HG03558 (cell line): ENCODE measurements around the gene TEX261.

Experiments used
- ATAC-seq: cut with Tn5 transposase; IDR thresholded peaks from one replicate; pipeline ENCODE4 v1.9.1; 2021; ENCODE audit warnings: moderate number of reproducible peaks; ENCODE audit not compliant: unreplicated experiment; ENCODE audit errors: extremely low read depth

Gene TEX261

DNA sequence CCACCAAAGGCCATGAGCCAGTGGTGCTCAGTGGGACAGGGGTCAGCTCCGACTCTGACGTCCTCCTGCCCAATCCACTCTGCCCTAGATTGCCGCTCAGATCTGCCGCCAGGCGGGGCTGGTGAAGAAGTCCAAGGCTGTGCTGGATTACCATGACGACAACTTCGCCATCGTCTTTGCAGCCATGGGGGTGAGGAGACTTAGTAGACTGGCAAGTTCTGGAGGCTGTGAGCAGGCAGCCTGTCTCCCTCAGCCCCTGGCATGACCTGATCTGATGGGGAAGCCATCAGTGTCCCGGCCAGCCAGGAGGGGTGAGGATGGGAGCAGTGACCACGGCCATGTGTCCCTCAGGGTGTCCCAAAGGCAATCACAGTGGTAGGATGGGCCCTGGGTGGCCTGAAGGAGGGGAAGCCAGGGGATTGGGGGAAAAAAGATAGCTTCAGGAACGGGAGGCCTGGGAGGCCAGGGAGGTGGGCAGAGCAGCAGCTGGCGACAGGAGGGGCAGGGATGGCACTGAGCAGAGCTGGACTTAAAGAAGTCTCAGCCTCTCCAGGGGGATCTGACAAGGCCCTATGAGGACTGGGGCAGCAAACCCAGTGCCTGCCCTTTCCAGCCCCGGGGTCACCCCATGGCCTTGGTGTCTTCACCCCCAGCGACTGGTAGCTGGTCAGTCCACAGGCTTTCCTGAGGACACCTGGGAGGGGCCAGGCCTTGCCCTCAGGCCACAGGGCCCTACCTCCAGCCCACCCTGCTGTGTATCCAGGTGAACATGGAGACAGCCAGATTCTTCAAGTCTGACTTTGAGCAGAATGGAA lies 33.6 kb downstream of the TEX261 start:
- ATAC-seq: no peak

DNA sequence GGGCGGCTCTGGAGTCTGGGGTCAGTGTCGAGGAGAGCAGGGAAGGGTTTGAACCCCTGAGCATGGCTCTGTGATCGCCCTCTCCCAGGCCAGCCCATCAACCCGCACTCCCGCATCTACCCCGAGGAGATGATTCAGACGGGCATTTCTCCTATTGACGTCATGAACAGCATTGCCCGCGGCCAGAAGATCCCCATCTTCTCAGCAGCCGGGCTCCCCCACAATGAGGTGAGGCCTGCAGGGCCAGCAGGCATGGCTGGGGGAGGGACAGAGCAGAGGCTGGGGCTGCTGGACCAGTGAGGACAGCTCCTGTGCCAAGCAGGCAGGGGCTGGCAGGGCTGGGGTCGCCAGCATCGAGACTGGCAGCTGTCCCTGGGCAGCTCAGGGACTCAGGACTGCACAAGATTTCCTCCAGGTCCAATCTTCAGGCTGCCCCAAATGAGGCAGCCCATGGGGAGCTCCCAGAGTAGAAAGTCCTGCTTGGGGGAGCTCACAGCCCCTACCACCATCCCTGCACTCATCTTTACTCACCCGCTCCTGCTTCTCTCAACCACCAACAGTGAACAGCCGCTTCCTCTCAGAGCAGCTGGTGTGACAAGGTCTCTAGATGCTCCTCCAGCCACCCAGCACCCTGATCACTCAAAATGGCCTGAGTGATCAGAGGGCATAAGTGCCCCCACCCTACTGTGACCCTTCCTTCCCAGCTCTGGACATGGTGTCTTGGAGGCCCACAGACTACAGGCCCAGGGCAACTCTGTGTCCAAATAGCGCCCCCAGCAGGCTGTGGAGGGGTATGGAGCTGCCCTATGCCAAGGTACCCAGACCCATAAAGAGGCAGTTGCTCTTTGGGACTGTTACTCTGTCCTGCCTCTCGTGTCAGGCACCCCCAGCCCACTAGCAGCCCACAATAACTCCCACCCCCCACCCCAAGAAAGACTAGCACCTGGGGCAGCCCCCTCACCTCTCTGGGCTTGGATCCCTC lies 34.5 kb downstream of the TEX261 start:
- no peak for ATAC-seq

DNA sequence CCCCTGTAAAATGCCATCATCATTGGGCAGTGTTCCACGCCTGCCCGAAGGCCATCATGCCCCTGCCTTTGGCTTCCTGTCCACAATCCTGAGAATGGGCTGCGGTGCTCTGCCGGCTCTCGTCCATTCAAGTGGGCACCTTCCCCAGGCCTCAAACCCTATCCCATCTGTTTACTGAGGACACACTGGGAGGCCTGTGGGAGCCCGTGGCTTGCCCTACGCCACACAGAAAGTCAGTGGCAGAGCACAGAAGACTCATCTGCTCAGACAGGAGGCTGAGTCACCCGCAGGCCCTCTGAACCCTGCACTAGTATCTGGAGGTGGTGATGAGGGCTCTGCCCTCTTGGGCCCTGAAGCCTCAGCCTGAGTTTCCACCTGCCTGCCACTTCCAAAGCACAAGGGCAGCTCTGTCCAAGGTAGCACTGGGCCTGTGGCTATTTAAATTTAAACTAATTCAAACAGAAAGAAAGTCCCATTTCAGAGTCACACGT lies 35.4 kb downstream of the TEX261 start:
- no peak for ATAC-seq

DNA sequence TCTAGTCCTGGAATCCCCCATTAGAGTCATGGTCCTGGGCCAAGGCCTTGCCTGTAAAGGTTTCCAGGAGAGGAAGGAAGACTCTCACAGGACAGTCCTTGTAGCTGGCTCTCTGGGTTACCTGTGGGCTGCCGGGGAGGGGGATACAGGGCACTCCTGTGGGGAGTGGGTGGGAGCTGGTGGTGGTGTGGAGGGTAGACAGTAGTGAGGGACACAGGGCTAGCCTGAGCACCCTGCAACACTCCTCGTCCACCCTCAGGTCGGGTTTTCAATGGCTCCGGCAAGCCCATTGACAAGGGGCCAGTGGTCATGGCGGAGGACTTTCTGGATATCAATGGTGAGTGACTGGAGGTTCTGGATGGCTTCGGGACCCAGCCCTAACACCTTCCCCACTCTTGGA lies 35.9 kb downstream of the TEX261 start:
- no peak for ATAC-seq

DNA sequence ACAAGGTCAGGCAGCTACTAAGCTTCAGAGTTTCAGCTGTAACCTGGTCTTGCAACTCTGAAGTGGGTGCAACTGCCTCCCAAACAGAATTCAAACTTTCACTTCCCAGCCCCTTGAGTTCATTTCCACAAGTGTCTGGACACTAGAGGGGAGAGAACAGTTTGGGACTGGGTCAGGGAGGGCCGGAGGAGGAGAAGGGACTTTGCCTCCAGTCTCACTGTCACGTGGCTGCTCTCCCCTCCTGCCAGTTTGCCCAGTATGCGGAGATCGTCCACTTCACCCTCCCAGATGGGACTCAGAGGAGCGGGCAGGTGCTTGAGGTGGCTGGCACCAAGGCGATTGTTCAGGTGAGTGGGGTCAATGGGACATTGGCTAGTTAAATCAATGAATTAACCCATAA lies 36.9 kb downstream of the TEX261 start:
- no peak for ATAC-seq

DNA sequence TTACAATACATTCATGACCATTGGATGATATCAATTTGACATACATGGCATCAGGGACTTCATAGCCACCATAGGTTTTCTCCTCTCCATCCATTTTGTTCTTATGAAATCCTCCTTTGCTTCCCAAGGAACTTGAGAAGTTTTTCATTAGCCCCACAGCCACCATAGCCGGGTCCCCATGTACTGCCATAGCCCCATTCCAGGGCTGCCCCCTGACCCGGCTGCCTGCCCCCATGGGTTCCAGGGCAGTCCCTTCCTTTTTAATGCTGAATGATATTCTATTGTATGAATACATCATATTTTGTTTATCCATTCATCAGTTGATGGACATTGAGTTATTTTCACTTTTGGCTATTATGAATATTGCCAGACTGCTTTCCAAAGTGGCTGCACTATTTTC lies 38.5 kb downstream of the TEX261 start:
- no peak for ATAC-seq

DNA sequence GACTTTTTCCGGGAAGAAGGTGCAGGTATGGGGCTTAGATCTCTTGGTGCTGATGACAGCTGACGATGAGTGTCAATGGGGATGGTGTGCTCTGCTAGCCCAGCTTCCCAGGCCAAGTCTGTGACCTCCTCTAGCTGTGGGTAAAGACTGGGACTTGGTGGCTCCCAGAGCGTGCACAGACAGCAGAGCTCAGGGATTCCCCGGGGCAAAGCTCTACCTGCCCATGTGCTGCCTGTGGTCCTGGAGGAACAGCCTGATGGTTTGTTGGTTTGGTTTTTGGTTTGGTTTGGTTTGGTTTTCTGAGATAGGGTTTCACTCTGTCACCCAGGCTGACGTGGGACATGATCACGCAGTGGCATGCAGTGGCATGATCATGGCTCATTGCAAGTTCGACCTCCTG lies 39.8 kb downstream of the TEX261 start:
- ATAC-seq: no peak

DNA sequence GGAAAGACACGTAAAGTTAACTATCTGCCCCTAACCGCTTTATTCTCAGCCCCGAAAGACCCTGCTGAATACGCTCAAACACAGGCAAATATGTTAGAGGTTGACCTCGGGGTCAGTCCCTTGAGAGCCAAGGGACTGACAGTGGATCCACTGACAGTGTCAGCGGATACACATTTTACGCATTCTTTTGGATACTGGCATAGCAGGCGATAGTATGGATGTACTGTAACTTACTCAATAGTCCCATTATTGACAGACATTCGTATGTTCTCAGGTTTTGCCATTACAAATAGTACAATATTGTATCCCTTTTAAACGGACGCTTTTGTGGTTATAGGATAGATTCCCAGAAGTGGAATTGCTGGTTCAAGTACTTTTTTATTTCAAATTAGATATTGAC lies 45.6 kb downstream of the TEX261 start:
- no peak for ATAC-seq

DNA sequence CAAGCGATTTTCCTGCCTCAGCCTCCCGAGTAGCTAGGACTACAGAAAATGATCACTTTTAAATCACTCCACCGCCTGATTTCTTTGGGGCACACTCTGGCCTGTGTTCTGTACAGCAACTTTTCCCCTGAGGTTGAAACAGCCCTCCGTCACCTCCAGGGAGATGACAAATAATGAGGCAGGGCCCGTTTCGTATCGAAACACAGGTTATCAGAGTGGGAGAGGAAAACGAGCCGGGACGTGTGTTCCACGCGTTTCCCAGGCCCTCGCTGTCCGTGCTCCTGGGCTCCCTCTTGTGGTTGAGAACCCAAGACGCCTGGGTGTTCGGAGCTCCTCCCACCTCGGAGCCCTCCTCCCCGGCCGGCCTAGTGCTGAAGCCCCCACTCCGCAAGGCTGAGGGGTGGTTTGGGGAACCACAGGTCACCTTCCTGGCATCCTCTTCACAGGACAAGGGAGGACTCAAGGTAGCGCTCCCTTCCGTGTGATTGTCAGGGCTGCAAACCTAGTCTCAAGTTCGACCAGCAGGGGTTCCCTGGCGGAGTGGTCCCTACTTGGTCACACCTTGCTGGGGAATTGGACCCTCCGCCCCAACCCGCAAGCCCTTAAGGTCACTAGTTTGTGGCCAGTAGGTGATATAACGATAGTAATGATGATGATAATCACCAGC lies 46.2 kb downstream of the TEX261 start:
- no peak for ATAC-seq

DNA sequence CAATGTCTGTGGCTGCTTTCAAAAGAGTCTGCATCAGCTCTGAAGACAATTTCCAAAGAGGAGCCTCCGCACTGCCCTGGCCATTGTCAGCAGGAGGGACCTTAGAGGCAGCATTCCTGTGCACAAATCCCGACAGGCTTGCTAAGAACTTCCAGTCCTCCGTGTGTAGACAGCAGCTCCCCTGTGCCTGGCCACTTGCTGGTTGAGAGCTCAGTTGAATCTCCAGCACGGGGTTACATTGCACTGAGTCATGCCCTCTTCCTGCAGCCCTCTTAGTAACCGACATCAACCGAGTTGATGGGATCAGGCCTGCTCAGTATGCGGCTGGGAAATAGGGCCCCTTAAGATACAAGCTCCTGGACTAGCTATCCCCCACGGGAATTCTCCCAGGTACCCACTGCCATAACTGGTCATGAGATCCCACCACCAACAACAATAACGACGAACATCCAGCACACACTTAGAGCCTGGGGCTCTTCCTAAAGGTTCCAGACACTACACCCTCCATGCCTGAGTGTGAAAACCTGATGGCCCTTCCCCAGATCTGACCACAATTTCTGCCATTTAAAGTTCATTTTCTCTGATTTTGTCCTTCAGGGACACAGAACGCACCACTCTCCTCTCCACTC lies 47.0 kb downstream of the TEX261 start:
- no peak for ATAC-seq

DNA sequence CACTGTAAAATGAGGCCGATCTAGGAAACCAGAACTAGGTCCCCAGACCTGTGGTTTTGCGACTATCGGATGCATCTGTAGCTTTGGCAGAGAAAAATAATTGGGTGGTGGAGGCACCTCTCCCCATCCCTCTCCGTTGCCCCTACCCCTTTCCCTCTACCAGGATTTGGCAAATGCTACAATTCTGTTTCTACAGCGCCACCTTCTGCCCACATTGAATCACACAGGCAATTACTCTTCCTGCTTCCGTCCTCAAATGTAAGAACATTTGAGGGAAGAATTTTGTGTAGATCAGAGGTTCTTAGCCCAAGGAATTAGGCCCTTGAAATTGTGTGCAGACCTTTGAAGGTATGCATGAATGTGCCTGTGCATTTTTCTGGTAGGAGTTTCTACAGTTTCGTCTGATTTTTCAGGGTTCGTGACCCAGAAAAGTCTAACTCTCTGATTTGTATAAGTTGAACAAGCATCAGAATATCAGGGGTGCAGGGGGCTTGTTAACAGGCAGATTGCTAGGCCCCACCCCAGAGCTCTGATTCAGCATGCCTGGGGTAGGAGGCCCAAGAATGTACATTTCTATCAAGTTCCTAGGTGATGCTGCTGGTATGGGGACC lies 47.7 kb downstream of the TEX261 start:
- ATAC-seq: no peak

DNA sequence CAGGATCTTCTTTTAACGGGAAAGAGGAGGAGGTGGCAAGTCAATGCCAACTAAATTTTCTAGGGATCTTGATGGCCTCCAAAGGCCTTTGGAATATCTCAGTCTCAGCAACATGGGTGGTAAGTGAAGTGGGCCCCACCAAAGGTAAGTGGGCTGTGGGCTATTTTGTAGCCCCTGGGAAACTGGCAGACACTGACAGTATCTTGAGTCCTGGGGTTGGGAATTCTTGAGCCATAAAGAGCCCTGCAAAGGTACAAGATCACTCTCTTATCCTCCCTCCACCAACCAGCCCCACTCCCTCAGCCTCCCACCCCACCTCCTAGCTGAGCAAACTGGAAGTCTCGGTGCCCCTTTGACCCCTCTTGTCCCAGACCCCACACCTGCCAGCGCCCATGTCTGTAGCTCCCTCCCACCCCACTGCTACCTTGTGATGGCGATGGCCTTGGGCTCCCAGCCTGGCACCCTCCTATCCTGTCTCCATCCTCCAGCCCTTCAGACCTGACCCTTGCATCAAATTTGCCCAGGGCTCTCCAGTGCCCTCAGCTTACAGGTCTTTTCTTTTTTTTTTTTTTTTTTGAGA lies 50.5 kb downstream of the TEX261 start:
- no peak for ATAC-seq

DNA sequence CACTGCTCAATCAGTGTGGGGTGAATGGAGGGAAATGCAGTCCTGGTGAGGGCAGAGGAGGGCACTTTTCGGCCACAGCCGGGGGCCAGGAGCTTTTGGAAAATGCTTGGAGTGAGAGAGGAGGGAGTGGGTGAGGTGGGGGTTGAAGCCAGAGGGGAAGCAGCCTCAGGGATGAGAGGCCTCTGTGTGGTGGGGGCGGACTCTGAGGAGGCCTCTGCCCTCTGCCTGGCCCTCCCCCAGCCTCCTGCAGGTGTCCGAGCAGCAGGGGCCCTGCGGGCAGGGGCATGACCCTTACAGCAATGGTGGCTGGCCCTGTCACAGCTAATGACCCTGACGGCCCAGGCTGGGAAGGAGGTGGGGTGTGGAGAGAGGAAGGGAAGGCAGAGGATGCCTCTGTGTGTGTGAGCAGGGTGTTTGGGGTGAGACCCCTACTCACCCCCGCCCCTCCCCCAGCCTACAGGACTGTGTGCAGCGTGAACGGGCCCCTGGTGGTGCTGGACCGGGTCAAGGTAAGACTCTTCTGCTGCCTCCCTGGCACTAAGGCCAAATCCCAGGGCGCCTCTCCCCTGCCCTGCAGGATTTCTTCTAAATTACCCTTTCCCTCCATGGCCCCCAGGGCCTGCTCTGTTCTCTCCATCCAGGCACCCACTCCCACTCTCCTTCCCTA lies 51.3 kb downstream of the TEX261 start:
- no peak for ATAC-seq

DNA sequence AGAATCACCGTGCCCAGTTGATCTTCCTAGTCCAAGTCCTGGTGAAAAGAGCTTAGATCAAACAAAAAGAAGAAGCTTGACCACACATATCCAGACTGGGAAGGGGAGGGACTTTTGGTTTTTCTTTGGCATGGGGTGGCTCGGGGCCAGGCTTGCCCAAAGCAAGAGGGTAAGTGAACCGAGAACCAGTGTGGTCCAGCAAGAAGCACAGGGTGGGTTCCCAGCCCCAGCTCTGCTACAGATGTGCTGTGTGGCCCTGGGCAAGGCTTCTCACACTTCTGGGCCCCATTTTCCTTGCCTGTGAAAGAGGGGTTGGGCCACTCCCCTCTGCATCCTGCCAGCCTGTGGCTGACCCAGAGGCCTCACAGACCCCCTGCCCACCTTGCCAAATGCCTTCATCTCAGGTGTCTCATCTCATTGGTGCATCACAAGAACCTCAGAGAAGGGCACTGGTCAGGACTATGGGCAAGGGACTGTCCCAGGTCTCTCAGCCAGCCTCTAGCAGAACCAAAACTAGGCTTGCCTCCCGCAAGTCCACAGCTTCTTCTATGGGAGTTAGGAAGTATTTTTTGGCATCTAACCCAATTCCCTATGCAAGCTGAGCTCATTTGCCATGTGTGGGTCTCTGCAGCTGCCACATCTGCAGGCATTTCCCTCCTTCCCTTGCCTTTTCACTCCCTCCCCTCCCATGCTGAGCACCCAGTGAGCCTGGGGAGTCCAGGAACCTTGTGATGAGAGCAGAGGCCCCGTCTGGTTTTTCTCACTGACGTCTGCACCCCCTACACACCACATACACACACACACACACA lies 52.1 kb downstream of the TEX261 start:
- ATAC-seq: no peak

DNA sequence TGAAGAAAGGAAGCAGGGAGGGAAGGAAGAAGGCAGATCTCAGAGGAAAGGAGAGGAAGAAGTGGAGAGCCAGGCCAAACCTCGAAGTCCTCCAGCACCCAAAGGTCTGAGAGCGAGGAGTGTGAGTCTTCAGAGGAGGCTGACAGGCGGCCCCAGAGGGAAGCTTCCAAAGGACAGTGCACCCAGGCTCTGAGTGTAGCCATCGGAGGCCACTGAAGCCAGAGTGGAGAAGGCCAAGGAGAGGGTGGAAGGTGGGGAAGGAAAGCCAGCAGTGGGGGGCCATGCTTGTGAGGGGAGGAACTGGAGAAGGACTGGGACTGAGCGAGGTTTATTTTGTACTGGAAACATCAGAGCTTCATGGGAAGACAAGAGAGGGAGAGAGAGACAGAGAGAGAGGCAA lies 53.0 kb downstream of the TEX261 start:
- ATAC-seq: no peak

DNA sequence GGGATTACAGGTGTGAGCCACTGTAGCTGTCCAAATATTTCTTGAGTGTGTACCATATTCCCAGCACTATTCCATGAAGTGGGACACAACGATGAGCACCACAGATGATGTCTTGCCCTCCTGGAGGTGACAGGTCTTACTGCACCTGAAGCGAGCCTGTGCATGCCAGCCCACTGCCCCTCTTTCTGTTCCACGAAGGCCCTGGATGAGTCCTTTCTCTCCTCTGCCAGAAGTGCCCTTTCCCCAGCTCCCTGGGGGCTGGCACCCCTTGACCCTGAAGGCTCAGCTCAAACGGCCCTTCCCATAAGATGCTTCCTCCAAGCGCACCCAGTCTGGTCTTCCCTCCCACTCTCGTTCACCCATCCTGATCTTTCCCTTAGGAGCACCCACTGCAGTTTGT lies 53.5 kb downstream of the TEX261 start:
- ATAC-seq: no peak

DNA sequence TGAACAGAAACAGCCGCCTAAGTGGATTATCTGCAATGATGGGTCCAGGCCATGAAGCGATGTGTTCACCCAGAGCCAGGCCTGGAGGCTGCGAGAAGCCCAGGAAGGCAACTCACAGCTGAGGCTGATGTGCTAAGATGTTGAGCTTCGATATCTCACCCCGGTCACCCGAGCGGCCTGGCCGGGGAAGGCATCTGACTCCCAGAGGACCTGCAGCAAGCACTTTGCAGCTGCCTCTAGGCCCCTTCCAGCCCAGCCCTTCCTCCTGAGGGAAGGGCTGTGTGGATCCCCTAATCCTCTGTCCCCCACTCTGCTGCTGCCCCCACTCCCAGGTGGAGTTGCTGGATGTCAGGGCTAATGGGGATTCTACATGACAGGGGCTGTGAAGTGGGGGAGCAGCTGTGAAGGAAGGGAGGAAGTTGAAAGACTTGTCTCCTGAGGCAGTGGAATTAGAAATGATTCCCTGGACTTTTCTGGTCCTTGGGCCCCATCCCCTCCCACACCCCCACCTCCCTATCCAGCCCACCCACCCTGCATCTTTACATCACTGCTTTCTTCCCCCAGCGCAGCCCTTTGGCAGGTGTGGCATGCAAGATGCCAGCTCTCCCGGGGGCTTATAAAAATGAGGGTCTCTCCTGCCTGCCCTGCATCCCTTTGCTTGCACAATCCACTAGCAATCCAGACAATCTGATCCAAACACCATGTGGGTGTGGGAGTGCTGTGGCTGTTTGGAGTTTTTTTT lies 54.7 kb downstream of the TEX261 start:
- no peak for ATAC-seq
